Vagina (tissue), 2 donors: Measurements from ENCODE around the gene NABP2.

ENCODE experiments used
- CTCF ChIP-seq, 3 experiments: fragments of 450-650 bp in 2 of 3; fragments of 200-600 bp in 1 of 3; sonication (generic) in 1 of 3; IDR thresholded peaks; one replicate each; pipeline ENCODE4 v1.5.1; 2017 to 2019; ENCODE audit warnings: antibody characterized with exemption in 3 of 3, mild to moderate bottlenecking in 2 of 3, moderate library complexity in 2 of 3
- POLR2A ChIP-seq, 2 donors: fragments of 450-650 bp; IDR thresholded peaks; one replicate each; pipeline ENCODE4 v1.6.1; 2017; ENCODE audit warnings: antibody characterized with exemption in 2 of 2, mild to moderate bottlenecking in 2 of 2, moderate library complexity in 2 of 2

GRCh38 chr12:56256326-56256960 is 32.3 kb downstream of the NABP2 start:
- TF ChIP-seq CTCF (IDR thresholded peaks at IDR 0.05) (no peak), POLR2A (IDR thresholded peaks at IDR 0.05) (no peak)
